HG02623 (cell line): ENCODE results near the gene HS6ST3.

Experiments
- ATAC-seq: cut with Tn5 transposase; IDR thresholded peaks from one replicate; pipeline ENCODE4 v1.9.1; 2021; ENCODE audit warnings: moderate library complexity; ENCODE audit not compliant: unreplicated experiment

The HS6ST3 gene

DNA sequence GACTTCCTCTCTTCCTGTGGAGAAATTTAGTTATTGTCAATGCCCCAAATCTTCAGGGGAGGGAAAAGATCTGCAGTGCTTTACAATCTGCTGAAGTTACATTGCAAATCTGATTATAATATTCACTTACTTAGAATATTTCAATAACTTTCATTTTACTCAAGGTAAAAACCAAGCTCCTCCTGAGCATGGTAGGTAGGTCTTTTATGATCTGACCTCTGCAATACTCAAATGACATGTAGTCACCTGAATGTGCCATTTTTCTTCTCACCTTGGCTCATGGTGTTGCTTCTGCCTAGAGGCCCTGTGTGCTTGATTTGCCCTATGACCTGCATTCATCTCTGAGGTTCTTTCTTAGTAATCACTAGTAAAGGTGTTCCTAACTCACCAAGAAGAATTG, 331.4 kb downstream of the HS6ST3 start:
- ATAC-seq = no peak

- ATAC-seq = no peak
These were observed 332.1 kb downstream of the HS6ST3 start for GRCh38 chr13:96422002-96422401.

GRCh38 chr13:96426167-96426566, 336.3 kb downstream of the HS6ST3 start:
- ATAC-seq = no peak

- ATAC-seq = no peak
These were observed 339.0 kb downstream of the HS6ST3 start for GRCh38 chr13:96428911-96429310.

GRCh38 chr13:96431044-96431581, 341.2 kb downstream of the HS6ST3 start:
- no peak for ATAC-seq

- no peak for ATAC-seq
These were observed 354.8 kb downstream of the HS6ST3 start for GRCh38 chr13:96444676-96445075.

GRCh38 chr13:96449920-96450319, 360.0 kb downstream of the HS6ST3 start:
- ATAC-seq = no peak

- no peak for ATAC-seq
These were observed 360.6 kb downstream of the HS6ST3 start for GRCh38 chr13:96450326-96451020.

DNA sequence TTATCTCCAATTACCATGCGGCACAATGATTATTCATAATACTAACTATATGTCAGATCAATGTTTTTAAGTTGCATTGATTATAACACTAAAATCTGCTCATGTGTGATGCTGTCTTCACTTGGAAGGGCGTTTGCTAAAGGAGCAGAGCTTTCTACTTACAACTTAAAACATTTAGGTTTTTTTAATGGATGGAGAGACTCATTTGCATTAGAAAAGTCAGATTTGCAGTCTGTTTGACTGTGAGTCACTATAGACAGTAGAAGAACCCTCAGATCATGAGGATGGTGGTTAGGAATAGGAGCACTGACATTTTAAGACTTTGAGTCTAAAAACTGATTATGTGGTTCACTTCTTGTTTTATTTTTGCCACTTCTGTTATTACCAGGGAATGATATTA, 364.6 kb downstream of the HS6ST3 start:
- ATAC-seq = no peak

- ATAC-seq = no peak
These were observed 370.7 kb downstream of the HS6ST3 start for GRCh38 chr13:96460609-96461008.

DNA sequence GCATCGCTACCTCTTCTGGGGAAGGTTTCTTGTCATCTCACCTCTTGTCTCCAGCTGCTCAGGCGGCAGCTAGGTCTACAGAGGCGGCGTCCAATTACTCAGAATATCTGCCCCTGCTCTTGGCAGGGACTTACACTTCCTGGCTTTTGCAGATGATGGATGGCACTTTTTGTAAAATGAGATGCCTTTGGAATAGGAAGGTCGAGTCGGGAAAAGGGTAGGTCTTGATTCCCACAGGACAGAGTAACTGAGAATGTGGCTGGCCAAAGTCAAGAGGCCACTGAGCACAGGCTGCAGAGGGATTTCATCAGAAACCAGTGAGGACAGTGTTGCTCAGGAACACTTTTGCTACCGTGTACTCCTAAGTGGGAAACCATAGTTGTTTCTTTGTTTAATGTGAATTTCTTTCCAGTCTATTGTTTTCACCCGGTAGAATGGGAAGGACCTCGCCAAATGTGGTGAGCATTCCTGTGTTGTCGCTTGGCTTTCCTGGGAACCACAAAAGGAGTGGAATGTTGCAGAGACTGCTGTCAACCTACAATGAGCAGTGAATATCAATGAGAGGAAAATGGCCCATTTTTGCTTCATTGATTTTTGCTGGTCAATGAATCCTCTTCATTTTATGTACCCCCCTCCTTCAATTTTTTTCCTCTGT, 383.7 kb downstream of the HS6ST3 start:
- ATAC-seq = no peak

GRCh38 chr13:96474181-96474557, 384.3 kb downstream of the HS6ST3 start:
- ATAC-seq = no peak

GRCh38 chr13:96475103-96475502, 385.2 kb downstream of the HS6ST3 start:
- ATAC-seq = no peak

GRCh38 chr13:96481482-96481881, 391.6 kb downstream of the HS6ST3 start:
- ATAC-seq = no peak

- ATAC-seq = no peak
These were observed 400.6 kb downstream of the HS6ST3 start for GRCh38 chr13:96490496-96490989.

- ATAC-seq = no peak
These were observed 401.2 kb downstream of the HS6ST3 start for GRCh38 chr13:96491103-96491502.

DNA sequence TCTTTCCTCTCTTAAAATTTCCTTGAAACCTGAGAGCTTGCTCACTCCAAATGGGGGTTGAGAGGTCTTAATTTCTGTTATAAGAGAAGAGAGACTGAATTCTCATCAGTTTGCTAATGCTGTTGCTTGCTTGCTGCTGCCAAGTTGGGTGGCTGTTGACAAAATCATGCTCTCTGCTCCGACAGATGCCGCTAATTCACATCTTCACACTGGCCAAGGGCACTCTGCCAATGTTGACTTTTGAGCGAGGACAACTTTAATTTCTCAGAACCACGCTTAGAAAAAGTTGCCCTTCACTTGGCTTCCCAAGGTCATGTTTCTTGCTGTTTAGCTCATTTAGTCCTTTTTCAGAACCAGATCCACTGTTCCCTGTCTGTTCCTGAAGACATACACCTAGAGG, 402.9 kb downstream of the HS6ST3 start:
- ATAC-seq = no peak

GRCh38 chr13:96499656-96500055, 409.7 kb downstream of the HS6ST3 start:
- no peak for ATAC-seq

DNA sequence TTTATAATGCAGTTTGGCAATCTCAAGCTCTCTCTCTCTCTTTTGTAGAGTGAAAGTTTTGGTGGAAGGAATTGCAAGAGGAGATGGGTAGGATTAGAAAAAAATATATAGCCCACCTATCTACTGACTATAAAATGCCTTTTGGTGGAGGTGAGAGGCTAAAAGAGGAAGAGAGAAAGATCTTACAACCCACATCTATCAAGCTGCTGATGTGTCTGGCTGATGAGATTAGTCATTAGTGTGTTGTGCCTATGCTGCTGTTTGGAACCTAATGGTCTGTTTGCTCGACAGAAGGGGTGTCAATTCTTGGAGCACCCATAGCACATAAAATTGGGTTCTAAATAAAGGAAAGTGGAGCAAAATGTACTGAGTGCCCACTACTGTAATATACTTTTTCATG, 411.0 kb downstream of the HS6ST3 start:
- no peak for ATAC-seq

DNA sequence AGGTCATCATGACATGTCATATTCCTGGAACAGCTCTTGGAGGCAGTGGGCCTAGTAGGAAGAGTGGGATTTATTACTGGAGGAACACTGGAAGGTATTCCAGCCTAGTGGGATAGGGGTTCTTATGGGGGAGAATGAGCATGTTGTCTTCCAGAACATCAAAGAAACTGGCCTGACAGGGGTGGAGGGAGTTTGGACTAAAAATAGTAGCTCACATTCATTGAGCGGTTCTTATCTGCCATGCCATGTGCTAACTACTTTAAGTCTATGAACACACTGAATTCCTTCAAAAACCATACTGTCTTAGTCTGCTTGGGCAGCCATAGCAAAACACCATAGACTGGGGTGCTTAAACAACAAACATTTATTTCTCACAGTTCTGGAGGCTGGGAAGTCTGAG, 413.6 kb downstream of the HS6ST3 start:
- no peak for ATAC-seq

DNA sequence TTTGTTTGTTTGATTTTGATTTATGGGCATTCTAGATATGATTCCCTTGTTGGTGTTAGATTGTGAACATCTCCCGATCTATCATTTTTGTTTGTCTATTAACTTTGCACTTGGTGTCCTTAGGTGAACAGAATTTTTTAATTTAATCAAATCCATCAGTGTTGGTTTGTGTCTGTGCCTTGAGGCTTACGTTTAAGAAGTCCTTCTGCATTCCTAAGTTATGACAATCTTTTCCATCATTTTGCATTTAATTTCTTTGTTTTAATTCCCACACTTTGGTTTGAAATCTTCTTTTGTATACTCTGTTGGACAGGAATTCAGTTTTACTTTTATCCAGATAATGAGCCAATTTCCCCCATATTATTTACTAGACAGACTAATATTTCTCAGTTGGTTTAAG, 421.7 kb downstream of the HS6ST3 start:
- ATAC-seq = no peak

DNA sequence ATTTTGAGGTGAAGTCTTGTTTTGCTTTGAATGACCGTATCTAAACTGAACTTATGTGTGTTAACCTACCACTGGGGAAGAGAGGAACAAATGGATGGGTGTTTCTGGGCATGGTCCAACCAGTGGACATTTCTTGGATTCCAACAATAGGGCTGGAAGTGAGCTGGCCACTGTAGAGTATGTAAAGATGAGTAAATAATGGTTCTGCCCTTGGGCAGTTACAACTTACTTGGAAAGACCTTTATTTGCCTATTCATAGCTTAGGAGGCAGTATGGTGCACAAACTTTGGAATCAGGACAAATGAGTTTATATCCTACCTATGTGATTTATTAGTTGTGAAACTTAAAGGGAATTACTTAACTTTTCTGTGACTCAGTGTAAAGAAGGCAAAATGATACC, 429.5 kb downstream of the HS6ST3 start:
- ATAC-seq = no peak
